T-helper 17 cell (primary cell): Measurements from ENCODE around the gene RASD1. TPM values are rescaled to one million over a fixed set of nuclear protein-coding genes. Genes with fewer than 3 reads are reported as not detected.

Source experiments
- ATAC-seq: fragments of 150-1000 bp; cut with Tn5 transposase; 2 replicates; pipeline ENCODE4 v1.10.0; 2021; ENCODE audit warnings: mild to moderate bottlenecking, moderate library complexity
- DNase-seq, 3 donors: peaks; one replicate each; pipeline versions ENCODE4 v3.0.0 to v3.0.0-alpha.2; 2020 to 2021
- H3K9me3 ChIP-seq: one replicate; pipeline ENCODE4 v1.7.0; 2013; ENCODE audit warnings: low read length, mild to moderate bottlenecking; ENCODE audit not compliant: control insufficient read depth, poor library complexity, severe bottlenecking
- H3K27ac Mint-ChIP-seq: one replicate; pipeline ENCODE4 v1.8.0; 2022; ENCODE audit warnings: mild to moderate bottlenecking, moderate library complexity, mixed read lengths
- H3K27me3 Mint-ChIP-seq: one replicate; pipeline ENCODE4 v1.8.0; 2022; ENCODE audit warnings: mixed read lengths
- H3K36me3 Mint-ChIP-seq: one replicate; pipeline ENCODE4 v1.8.0; 2022; ENCODE audit warnings: low read depth, mixed read lengths
- H3K4me1 Mint-ChIP-seq: one replicate; pipeline ENCODE4 v1.8.0; 2022; ENCODE audit warnings: mild to moderate bottlenecking, mixed read lengths
- H3K4me3 Mint-ChIP-seq: one replicate; pipeline ENCODE4 v1.8.0; 2022; ENCODE audit warnings: mild to moderate bottlenecking, moderate library complexity, mixed read lengths
- total RNA-seq, 4 donors: library from RNA in 2 of 4; stranded (reverse) in 2 of 4; gene quantifications; one replicate each; pipeline ENCODE4 v1.2.3 and lab custom pipeline; 2022 to 2026

Gene RASD1, protein sequence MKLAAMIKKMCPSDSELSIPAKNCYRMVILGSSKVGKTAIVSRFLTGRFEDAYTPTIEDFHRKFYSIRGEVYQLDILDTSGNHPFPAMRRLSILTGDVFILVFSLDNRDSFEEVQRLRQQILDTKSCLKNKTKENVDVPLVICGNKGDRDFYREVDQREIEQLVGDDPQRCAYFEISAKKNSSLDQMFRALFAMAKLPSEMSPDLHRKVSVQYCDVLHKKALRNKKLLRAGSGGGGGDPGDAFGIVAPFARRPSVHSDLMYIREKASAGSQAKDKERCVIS
- 1 to 10 TPM in 1 of 2 donors, under 1 TPM in 1; 0.97 to 1.4 TPM for total RNA-seq
- total RNA-seq (lab: John Stamatoyannopoulos, UW) = 2.4 to 13.6 reads per million in 2 donors

DNA sequence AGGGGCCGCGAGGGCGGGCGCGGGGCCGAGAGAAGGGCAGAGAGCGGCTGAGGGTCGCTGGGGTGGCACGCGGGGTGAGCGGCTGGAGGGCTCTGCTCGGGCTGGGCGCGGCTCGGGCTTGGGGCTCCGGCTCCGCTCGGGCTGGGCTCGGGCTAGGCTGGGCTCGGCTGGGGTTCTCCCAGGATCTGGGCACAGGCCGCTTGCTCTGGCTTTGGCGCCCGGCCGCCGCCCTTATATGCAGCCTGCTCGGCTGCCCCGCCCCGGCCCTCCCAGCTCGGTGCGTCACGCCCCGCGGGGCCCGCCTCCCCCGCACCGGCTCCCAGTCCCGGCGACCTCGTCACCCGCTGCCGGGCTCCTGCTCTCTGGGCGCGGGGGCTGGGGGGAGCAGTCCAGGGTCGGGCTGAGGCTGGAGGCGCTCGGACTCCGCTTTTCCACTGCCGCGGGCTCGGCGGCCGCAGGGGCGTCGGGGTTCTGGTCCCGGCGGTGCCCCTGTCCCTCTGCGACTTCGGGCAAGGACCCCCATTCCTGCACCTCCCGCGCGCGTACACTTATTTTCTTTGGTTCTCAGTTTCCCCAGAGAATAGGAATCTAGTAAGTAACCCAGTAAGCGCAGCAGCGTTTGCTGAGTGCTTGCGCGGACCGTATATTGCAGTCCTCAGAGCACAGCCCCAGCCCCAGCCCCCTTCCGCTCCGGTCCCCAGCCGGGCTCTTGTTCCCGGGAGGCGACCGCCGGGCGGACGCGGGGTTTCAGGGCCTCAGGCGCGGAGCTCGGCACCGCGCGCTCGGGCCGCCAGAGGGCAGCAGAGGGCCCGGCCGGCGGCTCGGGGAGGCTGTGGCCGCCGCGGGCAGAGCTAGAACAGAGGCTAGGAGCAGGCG is at the start of gene RASD1:
Gene RASD1 (minus strand): TSS at position 207 of the 876 bp plus-strand sequence. CDS start 214 bp downstream, outside the sequence.
- DNase-seq (peak; percentile 75 to 79 (median 77)), ATAC-seq (peak; percentile 87)
- Mint-ChIP-seq H3K27me3 (peaks cover 10% of the 10 kb centered on the region), H3K4me3 (peak within 1 kb of the TSS; percentile 91), H3K36me3 (no peaks in the 10 kb centered on the region), H3K27ac (no peak within 1 kb of the TSS), H3K4me1 (peaks cover 3% of the 10 kb centered on the region)
- no peaks in the 10 kb centered on the region for H3K9me3 ChIP-seq

- Mint-ChIP-seq H3K36me3 (no peaks in the 10 kb centered on the region), H3K4me1 (peaks cover 6% of the 10 kb centered on the region), H3K27ac (no peak overlapping the region), H3K4me3 (no peak overlapping the region), H3K27me3 (no peaks in the 10 kb centered on the region)
- no peak for DNase-seq
- H3K9me3 ChIP-seq = no peaks in the 10 kb centered on the region
- no peak for ATAC-seq
Measured at GRCh38 chr17:17545984-17546383, 49.8 kb upstream of the RASD1 start.

DNA sequence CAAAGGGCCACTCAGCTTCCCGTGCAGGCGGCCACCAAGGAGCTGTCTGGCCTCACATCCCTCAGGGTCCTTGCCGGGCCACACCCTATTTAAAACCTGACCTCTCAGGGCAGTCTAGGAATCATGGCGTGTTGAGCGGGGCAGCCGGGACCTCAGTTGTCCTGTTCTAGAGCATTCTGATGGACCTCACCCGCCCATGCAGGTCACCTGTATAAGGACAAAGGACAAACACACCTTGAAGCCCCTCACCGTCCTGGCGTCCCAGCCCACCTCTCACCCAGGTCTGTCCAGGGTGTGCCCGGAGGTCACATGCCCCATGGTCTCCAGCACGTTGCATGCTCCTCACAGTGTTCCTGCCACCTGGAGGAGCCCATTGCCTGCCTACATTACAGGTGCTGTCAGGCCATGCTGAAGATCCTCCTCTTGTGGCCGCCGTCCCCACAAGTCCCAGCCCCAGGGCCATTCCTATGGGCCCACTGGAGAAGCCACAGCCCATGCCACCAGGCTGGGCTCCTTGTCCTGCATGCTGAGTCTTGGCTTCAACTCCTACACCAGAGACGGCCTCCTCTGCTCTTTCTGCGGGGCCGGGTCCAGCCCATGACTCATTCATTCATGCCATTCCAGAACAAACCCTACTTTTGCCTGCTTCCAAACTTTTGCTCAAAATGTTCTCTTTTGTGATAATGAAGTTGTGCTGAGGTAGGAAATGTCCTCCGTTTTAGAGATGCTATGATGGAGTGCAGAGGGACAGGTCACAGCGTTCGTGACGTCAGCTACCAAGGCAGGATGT is 49.0 kb upstream of the RASD1 start:
- no peak overlapping the region for H3K27ac Mint-ChIP-seq
- no peaks in the 10 kb centered on the region for H3K27me3 Mint-ChIP-seq
- DNase-seq (no peak), ATAC-seq (no peak)
- H3K4me3 Mint-ChIP-seq = no peak overlapping the region
- no peaks in the 10 kb centered on the region for H3K9me3 ChIP-seq
- H3K36me3 Mint-ChIP-seq = no peaks in the 10 kb centered on the region
- H3K4me1 Mint-ChIP-seq = peaks cover 9% of the 10 kb centered on the region

GRCh38 chr17:17542906-17543635 is 46.9 kb upstream of the RASD1 start:
- H3K9me3 ChIP-seq = no peaks in the 10 kb centered on the region
- Mint-ChIP-seq H3K4me1 (peaks cover 9% of the 10 kb centered on the region), H3K27ac (no peak overlapping the region), H3K36me3 (no peaks in the 10 kb centered on the region), H3K4me3 (no peak overlapping the region), H3K27me3 (no peaks in the 10 kb centered on the region)
- no peak for DNase-seq
- no peak for ATAC-seq

DNA sequence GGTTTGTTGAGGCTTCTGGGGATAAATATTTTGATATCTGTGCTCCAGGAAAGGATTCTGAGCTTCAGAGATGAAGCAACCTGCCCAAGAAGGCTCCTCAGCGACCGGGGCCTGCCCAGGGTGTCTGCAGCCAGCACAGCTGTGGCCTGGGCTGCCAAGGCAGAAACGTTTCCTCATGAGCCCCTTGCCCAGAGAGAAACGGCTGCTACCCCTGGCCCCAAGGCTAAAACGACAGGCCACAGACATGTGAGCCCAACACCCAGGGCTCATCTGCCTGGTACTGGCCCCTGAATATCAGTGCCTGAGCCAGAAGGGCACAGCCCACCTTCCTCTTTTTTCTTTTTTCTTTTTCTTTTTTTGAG is 45.4 kb upstream of the RASD1 start:
- no peak for DNase-seq
- H3K27ac Mint-ChIP-seq = no peak overlapping the region
- peaks cover 9% of the 10 kb centered on the region for H3K4me1 Mint-ChIP-seq
- no peaks in the 10 kb centered on the region for H3K36me3 Mint-ChIP-seq
- no peak for ATAC-seq
- H3K27me3 Mint-ChIP-seq = no peaks in the 10 kb centered on the region
- H3K4me3 Mint-ChIP-seq = no peak overlapping the region
- no peaks in the 10 kb centered on the region for H3K9me3 ChIP-seq

DNA sequence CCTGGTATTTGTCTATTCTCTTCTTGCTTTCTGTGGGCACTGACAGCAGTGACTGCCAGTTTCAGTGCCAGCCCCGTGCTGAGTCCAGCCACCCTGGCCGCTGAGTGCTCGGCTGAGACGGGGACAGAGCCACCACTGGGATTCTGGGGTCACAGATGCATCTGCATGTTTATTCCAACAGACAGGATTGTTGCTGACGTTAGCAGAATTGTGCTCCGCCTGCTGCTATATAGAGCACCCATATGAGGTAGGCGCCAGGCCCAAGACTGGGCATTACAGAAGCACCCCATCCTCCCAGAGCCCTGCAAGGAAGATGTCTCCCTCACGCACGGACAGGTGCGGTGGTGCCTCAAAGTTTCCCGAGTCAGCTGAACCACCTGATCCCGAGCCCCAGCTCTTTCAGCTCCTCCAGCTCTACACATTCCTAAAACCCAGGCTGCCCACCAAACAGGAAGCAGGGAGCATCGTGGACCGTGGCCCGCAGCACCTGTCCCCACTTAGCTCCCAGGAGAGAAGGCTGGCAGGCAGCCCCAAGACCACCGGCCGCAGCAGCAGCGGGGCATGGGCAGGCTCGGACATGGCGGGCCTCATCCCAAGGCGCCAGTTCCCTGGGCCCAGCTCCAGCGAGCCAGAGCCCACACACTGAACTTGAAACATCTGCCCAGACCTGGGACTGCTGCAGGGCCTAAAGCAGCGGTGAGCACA is 44.9 kb upstream of the RASD1 start:
- no peaks in the 10 kb centered on the region for H3K27me3 Mint-ChIP-seq

GRCh38 chr17:17540278-17540906 is 44.2 kb upstream of the RASD1 start:
- ATAC-seq (no peak), DNase-seq (no peak)
- H3K4me3 Mint-ChIP-seq = no peak overlapping the region
- no peaks in the 10 kb centered on the region for H3K36me3 Mint-ChIP-seq
- no peaks in the 10 kb centered on the region for H3K9me3 ChIP-seq
- H3K27ac Mint-ChIP-seq = no peak overlapping the region
- no peaks in the 10 kb centered on the region for H3K27me3 Mint-ChIP-seq
- H3K4me1 Mint-ChIP-seq = peaks cover 4% of the 10 kb centered on the region

More for the DNA sequence above, 44.9 kb upstream of the RASD1 start:
- no peak overlapping the region for H3K4me3 Mint-ChIP-seq
- no peaks in the 10 kb centered on the region for H3K36me3 Mint-ChIP-seq
- ATAC-seq = no peak
- DNase-seq = no peak
- H3K4me1 Mint-ChIP-seq = peaks cover 9% of the 10 kb centered on the region
- H3K9me3 ChIP-seq = no peaks in the 10 kb centered on the region
- H3K27ac Mint-ChIP-seq = no peak overlapping the region

DNA sequence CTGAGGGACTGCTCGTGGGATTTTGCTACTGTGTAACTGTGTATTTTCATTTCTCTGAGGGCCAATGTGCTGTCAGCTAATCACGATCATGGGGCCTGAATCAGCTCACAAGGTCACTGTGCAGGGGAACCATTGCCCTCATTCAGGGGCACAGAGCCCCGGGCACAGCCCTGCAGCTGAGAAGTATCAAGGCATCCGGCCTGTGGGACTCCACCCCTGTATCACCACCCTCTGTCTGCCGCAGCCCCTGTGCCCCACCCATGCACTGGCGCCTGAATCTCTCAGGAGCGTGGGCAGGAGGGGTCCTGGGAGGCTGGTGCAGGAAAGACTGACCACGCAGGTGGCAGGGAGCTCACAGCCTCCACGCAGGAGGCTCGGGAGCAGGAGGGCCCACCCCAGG is 43.4 kb upstream of the RASD1 start:
- H3K4me3 Mint-ChIP-seq = no peak overlapping the region
- DNase-seq (no peak), ATAC-seq (no peak)
- no peaks in the 10 kb centered on the region for H3K9me3 ChIP-seq
- H3K27me3 Mint-ChIP-seq = no peaks in the 10 kb centered on the region
- no peaks in the 10 kb centered on the region for H3K36me3 Mint-ChIP-seq
- no peak overlapping the region for H3K27ac Mint-ChIP-seq
- peaks cover 4% of the 10 kb centered on the region for H3K4me1 Mint-ChIP-seq

DNA sequence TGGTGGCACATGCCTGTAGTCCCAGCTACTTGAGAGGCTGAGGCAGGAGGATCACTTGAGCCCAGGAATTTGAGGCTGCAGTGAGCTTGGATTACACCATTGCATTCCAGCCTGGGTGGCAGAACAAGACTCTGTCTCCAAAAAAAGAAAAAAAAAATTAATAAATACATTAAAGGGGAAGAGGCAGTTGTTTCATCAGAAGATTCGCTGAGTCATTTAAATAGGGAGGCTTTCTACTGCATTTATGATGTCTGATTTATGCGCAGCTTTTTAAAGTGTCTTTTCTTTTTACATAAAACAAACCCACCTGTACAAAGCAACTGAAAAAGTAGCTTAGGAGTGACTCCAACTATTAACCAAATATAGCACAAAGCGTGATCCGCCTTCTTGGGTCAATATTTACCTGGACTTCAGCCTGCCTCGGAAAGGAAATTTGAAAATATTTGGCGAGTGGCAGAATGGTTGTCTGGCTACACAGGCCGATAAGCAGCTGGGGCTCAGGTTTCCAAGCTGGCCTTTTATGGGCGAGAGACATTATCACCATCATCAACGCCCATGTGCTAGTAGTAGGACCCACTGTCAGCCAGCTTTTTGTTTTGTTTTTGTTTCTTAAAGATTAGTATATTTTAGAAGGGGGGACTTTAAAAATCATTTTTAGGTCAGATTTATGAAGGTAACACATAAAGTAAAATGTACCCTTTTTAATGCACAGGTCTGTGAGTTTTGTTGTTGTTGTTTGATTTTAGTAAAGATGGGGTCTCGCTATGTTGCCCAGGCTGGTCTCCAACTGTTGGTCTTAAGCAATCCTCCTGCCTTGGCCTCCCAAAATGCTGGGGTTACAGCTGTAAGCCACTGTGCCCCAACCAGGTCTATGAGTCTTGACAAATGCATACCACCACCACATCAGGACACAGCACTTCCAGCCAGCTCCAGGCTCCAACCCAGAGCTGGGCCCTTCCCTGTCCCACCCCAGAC is 42.5 kb upstream of the RASD1 start:
- no peaks in the 10 kb centered on the region for H3K27me3 Mint-ChIP-seq
- H3K4me3 Mint-ChIP-seq = no peak overlapping the region
- no peak for DNase-seq
- no peaks in the 10 kb centered on the region for H3K36me3 Mint-ChIP-seq
- H3K9me3 ChIP-seq = no peaks in the 10 kb centered on the region
- H3K4me1 Mint-ChIP-seq = peaks cover 4% of the 10 kb centered on the region
- no peak for ATAC-seq
- H3K27ac Mint-ChIP-seq = no peak overlapping the region

GRCh38 chr17:17537311-17538099 is 41.3 kb upstream of the RASD1 start:
- Mint-ChIP-seq H3K27ac (no peak overlapping the region), H3K27me3 (no peaks in the 10 kb centered on the region), H3K36me3 (no peaks in the 10 kb centered on the region), H3K4me3 (no peak overlapping the region), H3K4me1 (peaks cover 4% of the 10 kb centered on the region)
- ATAC-seq (no peak), DNase-seq (no peak)
- H3K9me3 ChIP-seq = no peaks in the 10 kb centered on the region
